IPS-20b (cell line): Measurements from ENCODE around the gene NCAM2.

Source experiments
- H3K27ac ChIP-seq: one replicate; pipeline ENCODE4 v1.5.1; 2013; ENCODE audit warnings: low read length
- H3K27me3 ChIP-seq: 2 replicates; pipeline ENCODE4 v1.6.1; 2013; ENCODE audit warnings: mild to moderate bottlenecking, low read length, inconsistent platforms; ENCODE audit not compliant: insufficient read depth
- H3K36me3 ChIP-seq: 2 replicates; pipeline ENCODE4 v1.6.1; 2013; ENCODE audit warnings: low read depth, mild to moderate bottlenecking, inconsistent platforms, low read length, moderate library complexity; ENCODE audit not compliant: insufficient read depth
- H3K4me1 ChIP-seq: 2 replicates; pipeline ENCODE4 v1.6.1; 2013; ENCODE audit warnings: mild to moderate bottlenecking, control low read depth, inconsistent platforms, low read length, moderate library complexity; ENCODE audit not compliant: insufficient read depth
- H3K4me3 ChIP-seq: 2 replicates; pipeline ENCODE4 v1.5.1; 2013; ENCODE audit warnings: mild to moderate bottlenecking, low read length, inconsistent platforms
- H3K9ac ChIP-seq: 2 replicates; pipeline ENCODE4 v1.6.1; 2013; ENCODE audit warnings: low read depth, mild to moderate bottlenecking, inconsistent platforms, low read length, moderate library complexity
- H3K9me3 ChIP-seq: 2 replicates; pipeline ENCODE4 v1.6.1; 2013; ENCODE audit warnings: mild to moderate bottlenecking, low read depth, low read length, inconsistent platforms; ENCODE audit not compliant: insufficient read depth

Gene NCAM2

DNA sequence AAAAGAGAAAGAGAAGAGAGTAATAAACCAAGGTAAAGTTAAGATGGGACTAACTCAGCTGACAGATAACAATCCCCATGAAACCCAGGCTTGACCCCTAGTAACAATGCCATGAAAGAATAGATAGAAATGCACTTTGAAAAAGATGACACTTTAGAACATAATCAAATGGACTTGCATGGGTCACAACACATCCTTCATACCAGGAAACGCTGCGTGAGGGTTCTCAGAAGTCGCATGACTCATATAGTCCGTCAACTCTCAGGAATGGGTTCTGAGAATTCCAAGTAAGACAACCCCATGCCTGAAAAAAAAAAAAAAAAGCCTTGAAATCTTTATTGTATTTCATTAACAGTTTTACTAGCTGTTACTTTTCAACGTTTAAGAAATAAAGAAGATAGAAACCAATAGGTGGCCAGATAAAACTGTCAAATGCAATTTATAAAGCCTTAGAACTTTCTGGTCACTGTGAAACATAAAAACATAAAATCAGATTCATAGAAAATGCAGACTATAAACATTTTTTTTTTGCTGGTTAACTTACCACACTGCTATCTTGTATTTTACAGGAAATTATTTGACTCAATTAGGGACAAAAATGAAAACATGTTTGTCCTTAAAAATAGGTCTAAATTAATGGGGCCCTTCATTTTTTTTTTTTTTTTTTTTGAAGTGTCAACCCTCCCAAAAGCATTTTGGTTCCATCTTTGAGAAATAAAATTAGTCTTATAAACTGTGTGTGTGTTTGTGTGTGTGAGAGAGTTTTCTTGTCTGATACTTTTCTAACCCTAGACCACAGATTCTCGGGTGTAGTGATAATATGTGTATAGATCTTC is 202.1 kb downstream of the NCAM2 start:
- Histone ChIP-seq H3K36me3 (no peaks in the 10 kb centered on the region), H3K27ac (no peak overlapping the region), H3K9ac (no peak overlapping the region), H3K4me1 (no peaks in the 10 kb centered on the region), H3K27me3 (no peaks in the 10 kb centered on the region), H3K9me3 (no peaks in the 10 kb centered on the region), H3K4me3 (no peak overlapping the region)

DNA sequence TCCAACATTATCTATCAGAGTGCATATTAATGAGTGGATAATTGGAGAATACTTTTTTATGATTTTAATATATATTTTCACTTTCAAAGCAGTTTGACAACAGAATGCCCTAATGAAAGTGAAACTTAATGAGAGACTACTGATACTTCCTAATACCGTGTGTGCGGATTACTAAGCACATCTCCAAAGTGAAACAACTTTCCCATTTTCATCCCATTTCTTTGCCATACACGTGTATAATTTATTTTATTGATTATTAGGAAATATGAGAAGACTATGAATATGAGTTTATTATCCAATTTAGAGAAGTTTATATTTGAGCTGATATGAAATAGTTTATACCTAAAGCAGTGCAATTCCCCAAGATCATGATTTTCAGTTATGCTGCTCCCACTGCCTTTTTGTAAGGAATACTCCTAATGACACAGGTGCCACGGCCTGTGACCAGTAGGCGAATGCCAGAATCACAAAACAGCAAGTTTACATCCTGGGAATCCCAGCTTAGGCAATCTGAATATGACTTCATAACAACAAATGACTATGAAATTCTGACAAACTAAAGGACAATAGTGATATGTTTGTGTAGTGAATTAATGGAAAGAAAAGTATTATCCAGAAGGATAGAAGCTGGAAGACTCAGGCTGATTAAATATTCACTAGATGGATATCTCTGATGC is 202.9 kb downstream of the NCAM2 start:
- H3K9ac ChIP-seq, result no peak overlapping the region
- H3K36me3 ChIP-seq, result no peaks in the 10 kb centered on the region
- H3K4me1 ChIP-seq, result no peaks in the 10 kb centered on the region
- H3K4me3 ChIP-seq, result no peak overlapping the region
- no peaks in the 10 kb centered on the region for H3K27me3 ChIP-seq
- no peak overlapping the region for H3K27ac ChIP-seq
- no peaks in the 10 kb centered on the region for H3K9me3 ChIP-seq

GRCh38 chr21:21203822-21204339 is 205.7 kb downstream of the NCAM2 start:
- Histone ChIP-seq H3K4me3 (no peak overlapping the region), H3K36me3 (no peaks in the 10 kb centered on the region), H3K27ac (no peak overlapping the region), H3K9me3 (no peaks in the 10 kb centered on the region), H3K4me1 (no peaks in the 10 kb centered on the region), H3K9ac (no peak overlapping the region), H3K27me3 (no peaks in the 10 kb centered on the region)

GRCh38 chr21:21204366-21204996 is 206.3 kb downstream of the NCAM2 start:
- no peaks in the 10 kb centered on the region for H3K27me3 ChIP-seq
- H3K36me3 ChIP-seq, result no peaks in the 10 kb centered on the region
- H3K27ac ChIP-seq, result no peak overlapping the region
- no peaks in the 10 kb centered on the region for H3K4me1 ChIP-seq
- H3K9ac ChIP-seq, result no peak overlapping the region
- no peaks in the 10 kb centered on the region for H3K9me3 ChIP-seq
- H3K4me3 ChIP-seq, result no peak overlapping the region

- no peak overlapping the region for H3K9ac ChIP-seq
- H3K36me3 ChIP-seq, result no peaks in the 10 kb centered on the region
- H3K27me3 ChIP-seq, result no peaks in the 10 kb centered on the region
- H3K27ac ChIP-seq, result no peak overlapping the region
- no peaks in the 10 kb centered on the region for H3K4me1 ChIP-seq
- H3K9me3 ChIP-seq, result no peaks in the 10 kb centered on the region
- H3K4me3 ChIP-seq, result no peak overlapping the region
Measured at GRCh38 chr21:21205604-21206003, 207.4 kb downstream of the NCAM2 start.

GRCh38 chr21:21210552-21210951 is 212.3 kb downstream of the NCAM2 start:
- no peak overlapping the region for H3K27ac ChIP-seq
- no peaks in the 10 kb centered on the region for H3K36me3 ChIP-seq
- H3K4me1 ChIP-seq, result no peaks in the 10 kb centered on the region
- no peaks in the 10 kb centered on the region for H3K9me3 ChIP-seq
- H3K27me3 ChIP-seq, result no peaks in the 10 kb centered on the region
- no peak overlapping the region for H3K9ac ChIP-seq
- H3K4me3 ChIP-seq, result no peak overlapping the region

DNA sequence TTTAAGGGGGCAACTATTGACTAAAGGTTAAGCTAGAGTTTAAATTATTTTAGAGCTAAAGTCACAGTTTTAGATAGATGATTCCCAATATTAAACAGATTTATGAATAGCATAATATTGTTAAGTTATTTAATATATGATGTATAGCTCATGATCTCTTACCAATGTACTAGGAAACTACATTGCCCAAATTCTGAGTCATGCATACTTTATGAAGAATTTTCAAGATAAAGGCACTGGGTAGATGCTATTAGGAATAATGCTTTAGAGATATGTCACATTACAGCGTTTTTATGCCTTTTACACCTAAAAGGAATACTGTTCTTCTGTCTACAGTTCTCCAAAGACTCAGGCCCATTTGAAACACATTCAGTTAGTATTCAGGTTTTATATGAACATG is 215.1 kb downstream of the NCAM2 start:
- H3K27me3 ChIP-seq, result no peaks in the 10 kb centered on the region
- H3K36me3 ChIP-seq, result no peaks in the 10 kb centered on the region
- H3K27ac ChIP-seq, result no peak overlapping the region
- no peaks in the 10 kb centered on the region for H3K4me1 ChIP-seq
- H3K9ac ChIP-seq, result no peak overlapping the region
- H3K9me3 ChIP-seq, result no peaks in the 10 kb centered on the region
- no peak overlapping the region for H3K4me3 ChIP-seq

DNA sequence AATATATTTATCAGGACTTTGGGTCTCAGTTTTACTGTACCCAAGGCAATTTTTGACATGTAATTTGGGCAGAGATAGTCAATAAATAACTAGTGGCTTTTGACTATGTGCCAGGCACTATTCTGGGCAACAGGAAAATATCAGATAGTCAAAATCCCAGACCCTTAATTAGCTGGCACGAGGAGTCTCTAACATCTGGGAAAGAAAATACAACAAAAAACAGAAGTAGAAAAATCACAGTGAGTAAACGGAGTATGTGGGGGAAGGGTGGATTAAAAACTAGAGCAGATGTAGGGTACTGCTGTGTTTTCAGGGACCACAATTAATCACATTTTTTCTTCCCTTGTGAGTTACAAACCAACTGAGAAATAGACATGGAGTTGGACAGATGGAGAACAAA is 217.8 kb downstream of the NCAM2 start:
- Histone ChIP-seq H3K27ac (no peak overlapping the region), H3K27me3 (no peaks in the 10 kb centered on the region), H3K36me3 (no peaks in the 10 kb centered on the region), H3K9ac (no peak overlapping the region), H3K9me3 (no peaks in the 10 kb centered on the region; the same call in 1 of the 2 replicates), H3K4me1 (no peaks in the 10 kb centered on the region), H3K4me3 (no peak overlapping the region)

DNA sequence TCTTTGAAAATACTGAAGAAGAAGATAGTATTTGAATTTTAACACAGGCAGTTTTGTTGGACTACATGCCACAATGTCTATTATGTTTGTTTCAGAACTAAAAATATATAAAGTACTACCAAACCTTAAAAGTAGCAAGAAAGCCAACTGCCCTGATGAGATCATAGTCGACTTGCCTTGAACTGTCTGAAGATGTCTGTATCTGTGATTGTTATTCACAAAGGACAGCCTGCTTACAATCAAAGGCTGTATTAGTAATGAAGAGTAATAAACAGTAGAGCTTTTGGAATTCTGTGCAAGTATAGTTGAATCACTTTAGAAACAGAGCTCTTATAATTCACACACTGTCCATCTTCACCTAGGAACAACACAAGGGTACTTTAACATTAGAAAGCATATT is 228.3 kb downstream of the NCAM2 start:
- Histone ChIP-seq H3K4me1 (no peaks in the 10 kb centered on the region), H3K27ac (no peak overlapping the region), H3K4me3 (no peak overlapping the region), H3K36me3 (no peaks in the 10 kb centered on the region), H3K9me3 (peaks cover 8% of the 10 kb centered on the region), H3K9ac (no peak overlapping the region), H3K27me3 (no peaks in the 10 kb centered on the region)

DNA sequence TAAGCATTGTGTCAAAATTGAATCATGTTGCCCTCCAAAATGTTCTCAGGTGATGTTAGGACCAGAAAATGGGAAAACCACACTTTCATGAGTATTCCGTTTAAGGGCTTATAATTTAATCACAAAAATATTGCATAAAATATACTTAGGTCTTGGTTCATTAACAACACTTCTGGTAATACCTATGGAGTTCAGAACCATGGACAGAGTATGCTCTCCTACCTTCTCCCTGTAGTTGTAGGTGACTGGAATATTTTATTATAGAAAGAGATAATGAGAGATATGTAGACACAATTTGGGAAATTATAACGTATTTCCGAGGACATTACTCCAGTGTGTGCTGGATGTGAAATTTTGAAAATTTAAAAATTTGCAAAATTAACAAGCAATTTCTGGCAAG is 232.5 kb downstream of the NCAM2 start:
- Histone ChIP-seq H3K9me3 (no peaks in the 10 kb centered on the region), H3K27me3 (no peaks in the 10 kb centered on the region), H3K4me3 (no peak overlapping the region), H3K27ac (no peak overlapping the region), H3K36me3 (no peaks in the 10 kb centered on the region), H3K9ac (no peak overlapping the region), H3K4me1 (no peaks in the 10 kb centered on the region)

DNA sequence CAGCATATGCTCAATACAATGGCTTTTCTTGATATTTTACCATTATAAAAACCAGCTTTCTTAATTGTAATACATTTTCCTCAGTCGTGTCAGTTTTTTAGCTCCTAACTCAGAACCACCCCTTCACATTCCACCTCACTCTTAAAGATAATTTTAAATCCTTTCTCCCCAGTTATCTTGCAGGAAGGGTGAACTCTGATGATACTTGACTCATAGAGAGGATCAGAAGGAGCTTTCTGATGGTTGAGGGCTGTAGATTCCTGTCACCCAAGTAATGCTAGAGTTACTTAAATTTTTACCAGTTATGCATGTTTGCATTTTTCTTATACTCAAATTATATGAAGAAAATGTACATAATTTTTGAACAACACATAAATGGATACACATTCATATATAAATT is 233.7 kb downstream of the NCAM2 start:
- Histone ChIP-seq H3K27ac (no peak overlapping the region), H3K36me3 (no peaks in the 10 kb centered on the region), H3K4me1 (no peaks in the 10 kb centered on the region), H3K9me3 (no peaks in the 10 kb centered on the region), H3K27me3 (no peaks in the 10 kb centered on the region), H3K4me3 (no peak overlapping the region), H3K9ac (no peak overlapping the region)

GRCh38 chr21:21232320-21232719 is 234.1 kb downstream of the NCAM2 start:
- H3K27me3 ChIP-seq, result no peaks in the 10 kb centered on the region
- no peaks in the 10 kb centered on the region for H3K9me3 ChIP-seq
- H3K4me3 ChIP-seq, result no peak overlapping the region
- no peaks in the 10 kb centered on the region for H3K4me1 ChIP-seq
- H3K27ac ChIP-seq, result no peak overlapping the region
- H3K9ac ChIP-seq, result no peak overlapping the region
- no peaks in the 10 kb centered on the region for H3K36me3 ChIP-seq
